Measurements from ENCODE around the gene TAMALIN.

The TAMALIN gene

GRCh38 chr12:52056801-52057637 lies 50.3 kb downstream of the TAMALIN start:
- no peak for DNase-seq

DNA sequence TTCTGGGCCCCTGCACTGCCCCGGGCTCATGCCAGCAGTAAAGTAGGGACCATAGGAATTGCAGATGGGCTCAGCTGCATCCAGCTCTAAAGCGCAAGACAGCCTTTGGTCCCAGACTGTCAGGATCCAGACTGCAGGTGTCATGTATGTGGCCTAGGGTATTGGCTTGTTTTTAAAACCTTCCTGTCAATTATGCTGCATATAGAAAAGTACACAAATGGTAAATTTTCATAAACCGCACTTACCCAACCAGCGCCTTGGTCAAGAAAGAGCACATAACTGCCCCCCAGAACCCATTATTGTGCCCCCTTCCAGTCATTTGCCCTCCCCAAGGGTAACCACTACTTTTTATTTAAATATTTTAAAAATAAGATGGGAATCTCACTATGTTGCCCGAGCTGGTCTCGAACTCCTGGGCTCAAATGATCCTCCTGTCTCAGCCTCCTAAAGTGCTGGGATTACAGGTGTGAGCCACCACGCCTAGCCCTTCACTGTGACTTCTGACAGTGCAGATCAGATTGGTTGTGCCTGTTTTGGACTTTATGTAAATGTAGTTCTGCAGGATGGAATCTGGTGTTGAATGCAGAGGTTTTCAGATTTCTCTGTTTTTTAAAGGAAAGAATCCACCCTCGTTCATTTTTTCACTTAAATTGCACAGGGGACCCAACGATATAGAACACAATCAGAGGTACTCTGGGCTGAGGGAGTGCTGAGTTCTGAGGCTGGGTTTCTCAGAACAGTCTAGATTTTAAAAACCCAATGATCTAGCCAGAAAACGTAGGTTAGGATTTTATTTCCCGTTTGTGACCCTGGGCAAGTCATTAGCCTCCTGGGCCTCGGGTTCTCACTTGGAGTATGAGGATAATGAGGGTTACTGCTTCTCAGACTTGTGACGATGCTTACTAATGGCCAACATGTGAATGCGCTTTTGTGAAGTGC lies 51.2 kb downstream of the TAMALIN start:
- DNase-seq = no peak

DNA sequence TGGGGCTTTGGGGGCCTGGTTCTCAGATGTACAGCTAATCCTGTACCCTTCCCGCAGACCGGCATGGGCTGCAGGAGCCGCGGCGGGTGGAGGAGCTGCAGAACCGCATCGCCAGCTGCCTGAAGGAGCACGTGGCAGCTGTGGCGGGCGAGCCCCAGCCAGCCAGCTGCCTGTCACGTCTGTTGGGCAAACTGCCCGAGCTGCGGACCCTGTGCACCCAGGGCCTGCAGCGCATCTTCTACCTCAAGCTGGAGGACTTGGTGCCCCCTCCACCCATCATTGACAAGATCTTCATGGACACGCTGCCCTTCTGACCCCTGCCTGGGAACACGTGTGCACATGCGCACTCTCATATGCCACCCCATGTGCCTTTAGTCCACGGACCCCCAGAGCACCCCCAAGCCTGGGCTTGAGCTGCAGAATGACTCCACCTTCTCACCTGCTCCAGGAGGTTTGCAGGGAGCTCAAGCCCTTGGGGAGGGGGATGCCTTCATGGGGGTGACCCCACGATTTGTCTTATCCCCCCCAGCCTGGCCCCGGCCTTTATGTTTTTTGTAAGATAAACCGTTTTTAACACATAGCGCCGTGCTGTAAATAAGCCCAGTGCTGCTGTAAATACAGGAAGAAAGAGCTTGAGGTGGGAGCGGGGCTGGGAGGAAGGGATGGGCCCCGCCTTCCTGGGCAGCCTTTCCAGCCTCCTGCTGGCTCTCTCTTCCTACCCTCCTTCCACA lies 52.0 kb downstream of the TAMALIN start:
- DNase-seq = no peak

GRCh38 chr12:52059582-52060497 lies 53.1 kb downstream of the TAMALIN start:
- DNase-seq = no peak

DNA sequence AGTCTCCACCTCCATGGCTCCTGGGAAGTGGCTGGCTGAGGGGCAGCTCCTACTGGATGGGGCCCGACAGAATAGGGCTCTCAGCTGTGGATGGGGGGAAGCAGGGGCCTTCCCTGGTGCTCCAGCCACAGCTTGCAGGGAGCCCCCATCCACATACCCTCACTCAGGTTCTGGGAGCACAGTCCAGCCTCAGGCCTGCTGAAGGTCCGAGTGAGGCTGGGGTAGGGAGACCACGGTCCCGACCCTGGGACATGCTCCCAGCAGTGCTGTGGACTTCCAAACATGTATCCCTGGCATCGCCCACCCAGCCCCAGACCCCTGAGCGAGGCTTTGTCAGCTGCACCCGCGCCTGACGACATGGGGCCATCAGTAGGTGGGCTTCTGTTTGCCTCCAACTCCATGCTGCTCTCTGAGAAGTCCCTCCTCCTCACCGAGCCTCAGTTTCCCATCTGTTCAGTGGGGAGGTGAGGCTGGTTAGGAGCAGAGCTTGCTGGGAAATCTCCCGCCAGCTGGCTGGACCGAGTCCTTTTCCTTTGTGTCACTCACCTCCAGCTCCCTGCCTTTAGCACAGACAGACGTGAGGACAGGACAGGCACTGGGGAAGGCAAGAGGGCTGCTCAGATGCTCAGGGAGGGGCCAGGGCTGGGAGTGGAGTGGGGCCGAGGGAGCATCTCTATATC lies 53.9 kb downstream of the TAMALIN start:
- DNase-seq = no peak

DNA sequence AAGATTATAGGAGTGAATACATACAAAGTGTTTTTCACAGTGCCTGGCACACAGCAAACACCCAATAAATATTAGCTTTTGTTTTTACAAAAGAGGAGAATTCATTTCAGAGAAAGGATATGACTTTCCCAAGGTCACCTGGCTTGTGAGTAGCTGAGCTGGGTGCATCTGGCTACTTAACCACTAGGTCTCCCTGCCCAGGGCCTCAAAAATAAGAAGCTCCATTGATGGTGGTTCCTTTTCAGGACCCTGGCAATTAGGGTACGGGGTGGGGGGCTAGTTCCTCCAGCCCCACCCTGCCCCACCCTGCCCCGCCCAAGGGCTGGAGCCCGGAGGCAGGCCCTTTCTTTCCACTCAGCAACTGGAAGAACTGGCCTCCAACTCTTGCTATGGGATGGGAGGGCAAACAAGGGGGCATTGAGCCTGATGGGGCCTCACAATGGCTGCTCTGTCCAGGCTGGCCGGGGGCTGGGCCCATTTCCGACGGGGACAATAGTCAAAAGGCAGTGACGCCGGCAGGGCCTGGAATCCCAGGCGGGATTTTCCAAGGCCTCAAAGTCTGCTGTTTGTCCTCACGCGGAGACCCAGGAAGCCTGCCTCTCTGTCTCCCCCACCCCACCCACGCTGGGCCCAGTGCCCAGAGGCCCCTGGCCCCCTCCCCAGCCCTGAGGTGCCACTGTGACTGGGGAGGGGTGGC lies 54.9 kb downstream of the TAMALIN start:
- DNase-seq = no peak

GRCh38 chr12:52062167-52063081 lies 55.7 kb downstream of the TAMALIN start:
- no peak for DNase-seq

DNA sequence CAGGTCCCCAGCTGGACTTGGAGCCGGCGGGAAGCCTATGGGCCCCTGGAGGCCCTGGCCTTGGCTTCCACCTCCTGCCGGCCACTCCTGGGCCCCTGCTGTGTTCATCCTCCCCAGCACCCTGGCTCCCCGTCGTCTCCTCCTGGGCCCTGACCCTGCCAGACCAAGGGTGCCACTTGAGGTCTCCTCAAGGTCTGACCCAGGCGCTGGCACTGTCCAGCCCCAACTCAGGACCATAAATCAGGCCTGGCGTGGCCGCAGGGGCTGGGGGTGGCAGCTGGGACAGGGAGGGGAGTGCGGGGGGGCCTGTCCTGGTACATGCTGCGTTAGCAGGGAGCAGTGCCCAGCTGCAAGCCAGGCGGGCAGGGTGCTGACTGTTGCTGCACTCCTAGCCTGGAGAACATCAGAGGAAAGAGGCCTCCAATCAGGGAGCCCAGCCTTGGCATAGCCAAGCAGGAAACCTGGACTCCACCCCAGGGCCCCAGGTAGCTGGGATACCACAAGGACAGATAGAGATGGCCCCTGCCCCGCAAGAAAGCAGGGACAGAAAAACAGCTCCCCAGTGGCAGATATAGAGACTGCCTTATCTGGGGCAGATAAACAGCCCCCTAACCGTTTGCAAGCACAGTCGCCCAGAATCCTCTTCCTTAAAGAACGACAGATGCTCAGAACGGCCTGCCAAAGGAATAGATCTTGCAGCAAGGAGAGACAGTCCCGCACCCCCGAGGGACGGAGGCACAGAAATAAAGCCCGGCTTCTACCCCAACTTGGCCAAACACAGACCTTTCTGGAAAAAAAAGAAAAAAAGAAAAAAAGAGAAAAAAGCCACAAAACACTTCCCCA lies 56.6 kb downstream of the TAMALIN start:
- DNase-seq = no peak

GRCh38 chr12:52063981-52064649 lies 57.4 kb downstream of the TAMALIN start:
- no peak for DNase-seq

Measured in activated CD4-positive, CD25-positive, alpha-beta regulatory T cell treated with anti-CD3 and anti-CD28 coated beads, Interleukin-2, amount 50 U/mL, for 72 hours (primary cell).